ENCODE data around the gene RMDN2.
"Not testable (repeated sequence)": the region's sequence is repeated elsewhere in the genome, so short reads cannot be mapped to it uniquely, and the experiment has no call there.

Gene RMDN2

GRCh38 chr2:37934591-37935513 is 9.8 kb downstream of the RMDN2 start:
- no peak for DNase-seq

- not testable (repeated sequence) for DNase-seq
Measured at GRCh38 chr2:37937568-37937967, 12.5 kb downstream of the RMDN2 start.

GRCh38 chr2:37941267-37941666 is 16.2 kb downstream of the RMDN2 start:
- not testable (repeated sequence) for DNase-seq

GRCh38 chr2:37944268-37944667 is 19.2 kb downstream of the RMDN2 start:
- DNase-seq: no peak

DNA sequence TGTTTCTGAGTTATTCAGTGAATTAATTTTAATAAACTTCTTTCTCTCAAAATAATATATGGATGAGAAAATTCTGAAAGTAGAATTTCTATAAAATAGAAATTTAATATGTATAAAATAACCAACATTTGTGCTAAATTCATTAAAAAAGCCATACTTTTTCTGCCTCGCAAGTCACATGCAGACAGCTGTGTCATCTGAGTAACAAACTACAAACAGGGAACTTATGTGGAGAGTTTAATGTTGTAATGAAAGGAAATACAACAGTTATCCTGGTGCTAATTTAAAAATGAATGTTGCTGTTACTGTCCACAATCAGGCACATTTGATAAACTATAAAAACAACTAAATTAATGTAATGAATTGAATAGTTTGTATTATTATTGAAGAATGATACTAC is 22.2 kb downstream of the RMDN2 start:
- no peak for DNase-seq

DNA sequence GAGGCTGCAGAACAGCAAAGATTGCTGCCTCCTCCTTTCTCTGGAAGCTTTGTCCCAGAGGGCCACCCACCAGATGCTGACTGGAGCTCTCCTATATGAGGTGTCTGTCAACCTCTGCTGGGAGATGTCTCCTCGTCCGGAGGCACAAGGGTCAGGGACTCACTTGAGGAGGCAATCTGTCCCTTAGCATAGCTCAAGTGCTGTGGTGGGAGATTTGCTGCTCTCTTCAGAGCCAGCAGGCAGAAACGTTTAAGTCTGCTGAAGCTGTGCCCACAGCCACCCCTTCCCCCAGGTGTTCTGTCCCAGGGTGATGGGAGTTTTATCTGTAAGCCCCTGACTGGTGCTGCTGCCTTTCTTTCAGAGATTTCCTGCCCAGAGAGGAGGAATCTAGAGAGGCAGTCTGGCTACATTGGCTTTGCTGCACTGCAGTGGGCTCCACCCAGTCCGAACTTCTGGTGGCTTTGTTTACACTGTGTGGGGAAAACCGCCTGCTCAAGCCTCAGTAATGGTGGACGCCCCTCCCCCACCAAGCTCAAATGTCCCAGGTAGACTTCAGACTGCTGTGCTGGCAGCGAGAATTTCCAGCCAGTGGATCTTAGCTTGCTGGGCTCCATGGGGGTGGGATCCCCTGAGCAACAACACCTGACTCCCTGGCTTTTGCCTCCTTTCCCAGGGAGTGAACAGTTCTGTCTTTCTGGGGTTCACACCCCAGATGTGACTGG is 37.1 kb downstream of the RMDN2 start:
- DNase-seq: not testable (repeated sequence)

DNA sequence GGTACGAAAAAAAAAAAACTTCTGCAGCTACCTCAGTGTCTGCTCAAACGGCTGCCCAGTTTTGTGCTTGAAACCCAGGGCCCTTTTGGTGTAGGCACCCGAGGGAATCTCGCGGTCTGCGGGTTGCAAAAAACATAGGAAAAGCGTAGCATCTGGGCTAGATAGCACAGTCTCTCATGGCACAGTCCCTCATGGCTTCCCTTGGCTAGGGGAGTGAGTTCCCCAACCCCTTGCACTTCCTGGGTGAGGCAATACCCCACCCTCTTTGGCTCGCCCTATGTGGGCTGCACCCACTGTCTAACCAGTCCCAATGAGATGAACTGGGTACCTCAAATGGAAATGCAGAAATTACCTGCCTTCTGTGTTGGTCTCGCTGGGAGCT is 37.6 kb downstream of the RMDN2 start:
- DNase-seq: not testable (repeated sequence)

DNA sequence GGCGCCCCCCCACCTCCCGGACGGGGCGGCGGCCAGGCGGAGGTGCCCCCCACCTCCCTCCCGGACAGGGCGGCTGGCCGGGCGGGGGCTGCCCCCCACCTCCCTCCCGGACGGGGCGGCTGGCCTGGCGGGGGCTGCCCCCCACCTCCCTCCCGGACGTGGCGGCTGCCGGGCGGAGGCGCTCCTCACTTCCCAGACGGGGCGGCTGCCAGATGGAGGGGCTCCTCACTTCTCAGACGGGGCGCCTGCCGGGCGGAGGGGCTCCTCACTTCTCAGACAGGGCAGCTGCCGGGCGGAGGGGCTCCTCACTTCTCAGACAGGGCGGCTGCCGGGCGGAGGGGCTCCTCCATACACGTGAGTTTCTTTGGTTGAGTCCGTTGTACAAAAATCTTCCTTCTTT is 38.8 kb downstream of the RMDN2 start:
- DNase-seq: not testable (repeated sequence)

DNA sequence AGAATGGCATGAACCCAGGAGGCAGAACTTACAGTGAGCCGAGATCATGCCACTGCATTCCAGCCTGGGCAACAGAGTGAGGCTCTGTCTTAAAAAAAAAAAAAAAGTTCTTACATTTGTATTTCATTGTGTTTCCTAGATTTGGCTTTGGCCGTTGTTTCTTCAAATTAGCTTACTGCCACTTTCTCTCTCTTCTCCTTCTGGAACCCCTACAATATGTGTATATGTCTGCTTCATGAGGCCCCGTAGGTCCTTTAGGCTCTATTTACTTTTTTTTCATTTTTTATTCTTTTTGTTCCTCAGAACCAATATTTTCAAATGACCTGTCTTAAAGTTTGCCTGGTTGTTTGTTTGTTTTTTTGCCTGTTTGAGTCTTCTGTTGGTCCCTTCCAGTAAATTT is 41.2 kb downstream of the RMDN2 start:
- DNase-seq: no peak

DNA sequence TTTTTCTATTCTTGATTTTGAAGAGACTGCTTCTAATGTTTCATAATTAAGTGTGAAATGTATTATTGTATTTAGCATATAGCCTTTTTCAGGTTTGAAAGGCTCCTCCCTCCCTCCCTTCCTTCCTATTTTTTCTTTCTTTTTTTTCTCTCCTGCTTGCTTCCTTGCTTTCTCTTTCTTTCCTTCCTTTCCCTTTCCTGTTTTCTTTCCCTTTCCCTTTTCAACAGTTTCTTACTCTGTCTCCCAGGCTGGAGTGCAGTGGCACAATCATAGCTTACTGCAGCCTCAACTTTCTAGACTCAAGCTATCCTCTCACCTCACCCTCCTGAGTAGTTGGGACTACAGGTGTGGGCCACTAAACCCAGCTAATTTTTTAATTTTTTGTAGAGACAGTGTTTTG is 44.6 kb downstream of the RMDN2 start:
- no peak for DNase-seq

DNA sequence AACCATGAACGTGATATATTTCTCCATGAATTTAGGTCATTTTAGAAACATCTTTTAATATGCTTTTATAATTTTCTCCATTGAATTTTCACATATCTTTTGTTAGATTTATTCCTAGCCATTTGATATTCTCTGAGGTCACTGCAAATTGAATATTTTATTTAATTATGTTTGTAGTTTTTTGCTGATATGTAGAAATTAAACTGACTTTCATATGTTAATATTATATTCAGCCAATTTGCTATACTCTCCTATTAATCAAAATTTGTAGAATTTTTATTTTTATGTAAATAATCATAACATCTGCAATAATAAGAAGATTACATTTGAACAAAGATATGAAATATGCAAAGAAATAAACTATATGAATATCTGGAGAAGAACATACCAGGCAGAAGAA is 46.9 kb downstream of the RMDN2 start:
- no peak for DNase-seq

GRCh38 chr2:37973615-37974353 is 48.7 kb downstream of the RMDN2 start:
- DNase-seq: no peak

DNA sequence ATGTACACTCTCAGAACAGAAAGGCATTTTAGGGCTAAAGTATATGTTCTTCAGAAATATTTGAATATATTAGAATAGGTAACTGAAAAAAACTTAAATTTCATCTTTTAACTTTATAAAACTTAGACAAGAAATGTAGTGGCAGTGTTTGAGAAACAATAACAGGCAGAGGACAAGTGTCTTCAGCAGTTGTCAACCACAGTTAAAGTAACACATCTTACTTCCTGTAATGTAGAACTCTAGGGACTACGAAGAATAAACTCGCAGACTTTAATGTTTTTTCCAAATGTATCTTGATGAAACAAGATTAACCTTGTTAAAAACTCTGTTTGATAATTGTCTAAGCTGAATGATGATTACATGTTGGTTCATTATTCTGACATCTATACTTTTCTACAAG is 50.7 kb downstream of the RMDN2 start:
- no peak for DNase-seq

- DNase-seq: no peak
Measured at GRCh38 chr2:37976411-37976810, 51.3 kb downstream of the RMDN2 start.

DNA sequence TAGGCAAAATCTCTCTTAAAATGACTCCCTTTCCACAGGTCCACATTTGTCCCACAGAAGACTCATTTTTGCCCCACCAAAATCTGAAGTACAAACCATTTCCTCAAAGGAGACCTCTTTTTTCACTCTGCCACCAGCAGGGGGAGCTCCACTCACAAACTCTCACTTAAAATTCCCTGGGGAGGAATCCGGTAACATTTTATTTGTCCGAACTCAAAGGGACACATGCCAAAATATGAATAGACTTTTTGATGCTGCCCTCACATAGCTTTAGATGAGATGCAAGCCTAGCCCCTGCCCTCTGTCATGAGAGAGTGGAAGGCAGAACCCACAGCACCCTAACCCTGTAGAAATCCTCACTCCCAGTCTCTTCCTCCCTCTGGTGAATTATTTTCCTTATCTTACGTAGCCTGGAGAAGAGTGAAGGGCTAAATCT is 57.1 kb downstream of the RMDN2 start:
- peak; percentile 27 for DNase-seq

DNA sequence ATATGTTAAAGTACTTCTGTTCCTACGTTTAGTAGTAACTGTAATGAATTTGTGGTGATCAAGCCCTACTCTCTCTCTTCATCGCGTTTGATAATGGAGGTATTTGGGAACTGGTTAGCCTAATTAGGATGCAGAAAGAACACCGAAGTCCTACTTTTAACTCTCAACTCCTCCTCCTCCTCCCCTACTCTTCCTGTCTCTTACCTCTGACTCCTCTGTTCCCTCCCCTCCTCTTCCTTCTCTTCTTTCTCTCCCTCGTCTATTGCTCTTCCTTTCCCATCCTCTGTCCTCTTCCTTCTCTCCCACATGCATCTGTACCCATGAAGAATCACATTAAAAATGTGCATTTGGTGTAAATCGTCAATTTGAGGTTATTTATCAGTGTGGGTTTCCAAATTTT is 57.8 kb downstream of the RMDN2 start:
- DNase-seq: no peak

DNA sequence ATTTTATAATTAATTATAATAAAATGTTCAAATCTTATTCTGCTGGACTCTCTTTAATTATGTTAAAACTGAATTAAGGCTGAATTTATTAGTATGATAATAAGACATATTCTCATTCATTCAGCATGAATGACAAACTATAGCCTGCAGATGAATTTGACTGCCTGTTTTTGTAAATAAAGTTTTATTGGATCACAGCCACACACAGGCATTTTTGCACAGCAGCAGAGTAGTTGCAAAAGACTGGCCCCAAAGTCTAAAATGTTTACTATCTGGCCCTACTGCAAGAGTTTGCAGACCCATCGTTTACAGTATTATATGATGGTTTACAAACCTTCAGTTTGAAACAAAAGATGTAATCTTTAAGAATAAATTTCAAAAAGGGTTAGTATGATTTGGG is 58.6 kb downstream of the RMDN2 start:
- DNase-seq: no peak

DNA sequence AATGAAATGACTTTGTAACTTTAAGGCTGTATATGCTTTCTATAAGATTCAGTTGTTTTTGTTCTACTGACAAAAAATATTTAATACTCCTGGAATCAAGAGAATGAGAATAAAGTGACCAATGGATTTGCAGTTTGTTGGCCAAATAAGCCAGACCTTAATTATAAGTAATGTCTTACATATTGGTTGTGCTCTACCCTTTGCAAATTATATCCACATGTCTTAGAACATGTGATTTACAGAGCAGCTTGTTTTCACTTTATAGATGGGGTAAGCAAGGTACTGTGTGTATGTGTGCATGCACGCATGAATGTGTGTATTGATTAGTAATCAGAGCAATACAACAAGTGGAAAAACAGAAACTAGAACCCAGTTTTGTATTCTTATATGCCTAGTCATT is 59.1 kb downstream of the RMDN2 start:
- no peak for DNase-seq

DNA sequence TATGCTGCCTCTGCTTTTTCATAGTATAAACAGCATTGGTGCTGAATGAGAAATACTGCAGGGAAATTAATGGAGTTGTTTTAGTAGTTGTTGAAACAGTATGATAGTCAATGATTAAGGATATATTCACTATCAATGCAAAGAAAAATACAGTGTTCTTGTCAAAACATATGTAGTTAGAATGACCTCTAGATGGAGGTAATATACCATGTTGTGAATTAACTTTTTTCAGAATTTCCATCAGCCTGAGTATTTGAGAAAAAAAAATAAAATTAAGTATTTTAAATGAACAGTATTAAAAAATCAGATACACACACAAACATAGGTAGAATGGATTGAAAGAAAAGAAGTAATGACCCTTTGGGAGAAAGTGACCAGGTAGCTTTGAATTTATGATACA is 59.5 kb downstream of the RMDN2 start:
- no peak for DNase-seq

DNA sequence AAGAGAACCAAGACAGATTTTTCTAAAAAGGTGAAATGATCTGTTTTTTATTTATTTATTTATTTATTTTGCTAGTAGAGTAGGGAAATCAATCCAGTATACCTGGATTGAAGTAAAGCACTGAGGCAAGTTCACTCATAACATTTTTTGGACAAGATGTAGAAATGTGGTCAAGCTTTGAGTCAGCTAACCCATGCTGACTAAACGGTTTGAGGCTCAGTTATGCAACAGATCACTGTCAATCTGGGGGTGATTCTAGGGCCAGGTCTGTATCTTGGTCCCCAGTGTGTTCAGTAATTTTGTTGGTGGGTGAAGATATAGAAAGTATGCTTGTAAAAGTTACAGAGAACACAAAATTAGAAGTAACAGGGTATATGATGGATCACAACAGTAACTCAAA is 60.2 kb downstream of the RMDN2 start:
- no peak for DNase-seq

- no peak for DNase-seq
Measured at GRCh38 chr2:37987098-37987775, 62.1 kb downstream of the RMDN2 start.

- DNase-seq: no peak
Measured at GRCh38 chr2:37992601-37993000, 67.5 kb downstream of the RMDN2 start.

DNA sequence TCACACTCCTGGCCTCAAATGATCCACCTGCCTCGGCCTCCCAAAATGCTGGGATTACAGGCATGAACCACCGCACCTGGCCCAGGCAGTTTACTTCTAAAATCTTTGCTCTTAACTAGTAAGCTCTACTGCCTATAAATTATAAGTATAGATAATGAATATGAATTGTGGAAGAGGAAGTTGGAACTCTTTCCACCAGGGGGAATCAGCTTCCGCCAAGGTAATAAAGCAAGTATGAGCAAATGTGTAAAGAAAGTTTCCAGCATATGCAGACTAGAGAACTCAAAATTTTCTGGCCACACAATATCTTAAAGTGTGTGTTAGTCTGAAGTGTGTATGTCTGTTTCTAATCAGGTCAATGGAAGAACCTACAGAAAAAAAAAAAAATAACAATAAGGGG is 68.1 kb downstream of the RMDN2 start:
- no peak for DNase-seq

Data from activated effector memory CD4-positive, alpha-beta T cell treated with Interleukin-2 at 50 U/mL for 16 hours (primary cell).